ENCODE results near the gene SLC4A8.
"Not testable (repeated sequence)": the region's sequence is repeated elsewhere in the genome, so short reads cannot be mapped to it uniquely, and the experiment has no call there.

The SLC4A8 gene

DNA sequence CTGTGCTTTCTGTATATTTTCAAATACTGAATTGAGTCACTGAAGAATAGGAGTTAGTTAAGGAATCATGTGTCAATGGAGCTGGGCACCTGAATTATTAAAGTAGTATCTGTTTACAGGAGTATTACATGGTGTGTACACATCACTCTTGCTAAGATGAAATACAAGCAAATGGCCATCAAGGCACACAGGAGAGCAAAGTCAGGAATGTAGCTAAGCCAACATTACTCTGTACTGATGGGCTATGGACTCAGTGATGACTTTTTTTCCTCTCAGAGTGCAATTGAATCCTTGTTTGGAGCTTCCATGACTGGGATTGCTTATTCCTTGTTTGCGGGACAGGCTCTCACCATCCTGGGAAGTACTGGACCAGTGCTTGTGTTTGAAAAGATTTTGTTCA, 45.5 kb downstream of the SLC4A8 start:
- no peak for DNase-seq (ENCODE audit: low read depth, low spot score)
- H3K27ac ChIP-seq = no peak overlapping the region

DNA sequence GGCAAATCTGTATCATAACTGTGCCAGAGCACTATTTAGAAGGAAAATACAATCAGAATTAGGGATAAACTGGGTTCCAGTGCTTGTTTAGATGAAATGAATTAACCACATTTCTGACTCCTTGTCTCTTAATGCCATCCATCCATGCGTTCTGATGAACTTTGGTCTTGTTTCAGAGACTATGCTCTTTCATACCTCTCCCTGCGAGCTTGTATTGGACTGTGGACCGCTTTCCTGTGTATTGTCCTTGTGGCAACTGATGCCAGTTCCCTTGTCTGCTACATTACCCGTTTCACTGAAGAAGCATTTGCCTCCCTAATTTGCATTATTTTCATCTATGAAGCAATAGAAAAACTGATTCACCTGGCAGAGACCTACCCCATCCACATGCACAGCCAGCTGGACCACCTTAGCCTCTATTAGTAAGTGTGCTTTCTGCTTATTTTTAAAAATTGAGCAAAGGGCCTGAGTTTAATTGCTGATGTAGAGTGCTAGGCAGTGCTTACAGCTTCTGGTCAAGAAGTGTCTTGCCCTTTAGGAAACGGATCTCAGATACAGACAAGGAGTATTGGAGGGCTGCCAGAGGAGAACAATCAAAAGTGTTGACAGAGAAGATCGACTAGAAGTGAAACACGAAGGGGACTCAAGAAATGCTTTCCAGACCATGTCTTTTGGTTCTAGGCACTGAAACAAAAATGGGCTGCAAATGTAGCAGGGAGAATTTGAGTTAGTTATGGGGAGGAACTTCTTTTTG, 46.7 kb downstream of the SLC4A8 start:
- H3K27ac ChIP-seq = no peak overlapping the region
- DNase-seq (ENCODE audit: low read depth, low spot score) = no peak

DNA sequence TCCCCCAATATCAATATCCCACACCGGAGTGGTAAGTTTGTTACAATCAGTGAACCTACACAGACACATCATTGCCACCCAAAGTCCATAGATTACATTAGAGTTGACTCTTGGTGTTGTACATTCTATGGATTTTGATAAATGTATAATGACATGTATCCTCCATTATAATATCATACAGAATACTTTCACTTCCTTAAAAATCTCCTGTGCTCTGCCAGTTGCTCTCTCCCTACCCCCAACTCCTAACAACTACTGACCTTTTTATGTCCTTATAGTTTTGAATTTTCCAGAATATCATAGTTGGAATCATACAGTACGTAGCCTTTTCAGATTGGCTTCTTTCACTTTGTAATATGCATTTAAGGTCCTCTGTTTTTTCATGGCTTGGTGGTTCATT, 48.4 kb downstream of the SLC4A8 start:
- no peak for DNase-seq (ENCODE audit: low read depth, low spot score)
- no peak overlapping the region for H3K27ac ChIP-seq

DNA sequence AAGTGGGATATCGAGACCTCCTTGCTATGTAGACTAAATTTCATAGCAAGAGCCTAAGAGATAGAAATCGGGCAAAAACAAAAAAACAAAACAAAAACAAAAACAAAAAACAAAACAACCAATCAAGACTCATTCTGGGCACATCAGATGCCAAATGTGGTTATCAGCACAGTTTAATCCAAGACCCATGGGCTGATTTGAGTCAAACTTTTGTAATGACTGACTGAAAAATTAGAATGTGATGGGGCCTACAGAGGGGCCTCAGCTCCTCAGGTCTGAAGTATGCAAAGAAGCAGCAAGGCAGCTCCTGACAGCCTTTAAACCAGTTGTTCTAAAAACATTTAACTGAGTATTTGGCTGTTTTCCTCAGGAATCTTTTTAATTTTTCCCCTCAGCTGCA, 49.3 kb downstream of the SLC4A8 start:
- H3K27ac ChIP-seq = no peak overlapping the region
- no peak for DNase-seq (ENCODE audit: low read depth, low spot score)

DNA sequence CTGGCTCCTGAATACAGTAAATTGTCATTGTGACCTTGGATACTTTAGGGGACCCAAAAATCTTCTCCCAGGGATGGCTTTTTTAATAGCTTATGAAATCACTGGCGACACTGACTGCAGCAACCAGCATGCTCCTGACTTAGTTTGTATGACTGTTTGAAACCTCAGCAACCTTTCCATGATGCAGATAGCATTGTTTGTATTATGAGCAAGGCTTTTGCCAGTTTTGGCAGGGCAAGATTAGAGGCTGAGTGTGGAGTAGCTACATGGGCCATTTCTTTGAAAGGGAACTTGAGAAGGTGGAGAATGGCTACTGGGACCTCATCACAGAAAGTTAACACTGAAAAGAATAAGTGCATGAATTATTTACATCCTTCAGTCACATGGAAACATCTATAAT, 50.9 kb downstream of the SLC4A8 start:
- no peak for DNase-seq (ENCODE audit: low read depth, low spot score)
- H3K27ac ChIP-seq = no peak overlapping the region

DNA sequence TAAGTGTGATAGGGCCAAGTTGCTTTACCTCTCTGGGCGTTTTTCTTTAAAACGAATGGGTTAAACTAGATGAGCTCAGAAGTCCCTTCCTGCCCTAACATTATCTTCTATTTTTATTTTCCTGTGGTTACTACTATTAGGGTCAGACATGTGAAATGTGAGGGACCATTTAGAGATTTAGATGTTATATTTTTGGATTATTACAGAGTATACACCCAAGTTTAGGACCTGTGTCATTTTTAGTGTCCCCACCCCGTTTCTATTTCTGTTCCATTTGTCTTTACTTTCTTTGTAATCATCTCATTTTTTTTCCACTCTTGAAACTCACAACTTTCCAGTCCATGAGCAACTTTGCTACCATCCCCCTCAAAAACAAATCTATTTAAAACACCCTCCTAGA, 56.3 kb downstream of the SLC4A8 start:
- DNase-seq (ENCODE audit: low read depth, low spot score) = no peak
- no peak overlapping the region for H3K27ac ChIP-seq

DNA sequence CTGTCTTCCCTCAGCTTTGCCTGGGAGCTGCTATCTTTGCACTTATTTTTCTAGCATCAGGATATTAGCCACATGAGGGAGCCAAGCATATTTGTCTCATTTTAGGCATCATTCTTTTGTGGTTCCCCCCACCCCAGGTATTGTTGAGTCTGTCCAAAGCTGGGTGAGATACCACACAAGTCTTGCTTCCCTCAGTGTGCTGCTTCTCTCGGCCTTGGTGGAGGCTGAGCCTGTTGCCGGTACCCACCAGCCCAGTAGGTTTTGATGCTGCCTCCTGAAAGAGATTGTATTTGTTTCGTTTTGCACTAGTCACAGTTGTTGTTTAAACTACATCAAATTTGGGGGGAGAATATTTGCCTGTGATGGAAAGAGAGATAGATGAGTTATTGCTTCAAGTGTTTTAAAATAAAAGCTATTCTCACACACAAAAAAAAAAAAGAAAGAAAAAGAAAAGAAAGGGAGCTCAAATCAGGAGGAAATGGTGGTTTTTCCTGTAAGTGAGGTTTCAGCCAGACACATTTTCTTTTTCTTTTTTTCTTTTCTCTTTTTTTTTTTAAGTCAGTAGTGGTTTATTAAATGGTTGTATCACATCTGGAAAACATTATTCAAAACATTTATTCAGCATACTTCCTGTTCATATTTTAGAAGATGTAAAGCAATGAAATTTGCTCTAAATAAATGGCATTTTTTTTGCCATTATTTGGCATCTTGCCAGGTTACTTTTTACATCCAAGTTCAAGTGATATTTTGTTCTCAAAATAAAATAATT, 58.5 kb downstream of the SLC4A8 start:
- no peak for DNase-seq (ENCODE audit: low read depth, low spot score)
- H3K27ac ChIP-seq = no peak overlapping the region

DNA sequence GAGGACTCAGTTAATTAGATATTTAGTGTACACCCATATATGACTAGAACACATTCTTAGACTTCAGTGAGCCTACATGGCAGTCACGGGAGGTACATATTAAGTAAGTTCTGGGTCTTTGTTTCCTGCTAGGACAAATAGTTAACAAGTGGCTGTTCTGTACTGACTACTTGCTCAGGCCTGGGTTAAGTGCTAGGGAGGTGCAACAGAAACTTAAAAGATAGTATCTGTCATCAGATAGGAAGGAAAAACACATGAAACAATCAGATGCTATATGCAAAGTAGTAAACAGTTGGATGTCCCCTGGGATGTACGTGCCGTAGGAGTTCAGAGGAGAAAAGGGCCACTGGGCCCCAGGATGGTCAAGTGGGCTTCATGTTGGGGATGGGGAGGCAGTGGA, 59.5 kb downstream of the SLC4A8 start:
- no peak for DNase-seq (ENCODE audit: low read depth, low spot score)
- H3K27ac ChIP-seq = no peak overlapping the region

DNA sequence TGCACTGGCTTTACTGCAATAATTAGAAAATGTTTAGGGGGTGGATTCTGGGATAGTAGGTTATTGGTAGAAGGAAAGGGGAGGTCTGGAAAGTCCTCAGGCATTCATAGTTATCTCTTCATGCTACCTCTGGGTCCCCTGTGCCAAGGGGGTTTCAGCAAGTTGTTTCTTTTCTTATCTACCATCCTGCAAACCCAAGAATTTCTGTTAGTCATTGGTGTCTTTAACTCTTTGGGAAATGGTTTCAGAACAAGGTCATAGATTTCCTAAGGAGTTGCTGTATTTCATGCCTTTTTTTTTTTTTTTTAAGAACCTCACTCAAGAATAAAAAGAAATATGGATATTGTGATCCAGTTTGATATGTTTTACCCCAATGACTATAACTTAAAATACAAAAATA, 63.6 kb downstream of the SLC4A8 start:
- no peak for DNase-seq (ENCODE audit: low read depth, low spot score)
- H3K27ac ChIP-seq = no peak overlapping the region

DNA sequence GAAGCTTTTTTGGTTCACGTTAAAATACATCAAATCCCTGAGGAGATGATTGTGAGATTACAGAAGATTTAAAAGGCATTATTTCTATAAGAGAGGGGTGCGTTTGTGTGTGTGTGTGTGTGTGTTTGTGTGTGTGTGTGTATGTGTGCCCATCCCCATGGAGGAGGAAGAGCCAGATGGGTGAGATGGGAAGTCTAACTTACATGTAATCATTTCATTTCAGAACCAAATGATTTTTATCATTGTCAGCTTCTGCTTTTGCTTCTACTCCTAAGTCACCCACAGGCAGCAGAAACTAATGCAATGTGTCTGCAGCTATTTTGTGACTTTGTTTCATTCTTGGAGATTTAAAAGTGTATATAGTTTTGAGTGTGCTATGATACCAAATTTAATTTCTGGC, 68.7 kb downstream of the SLC4A8 start:
- no peak overlapping the region for H3K27ac ChIP-seq
- DNase-seq (ENCODE audit: low read depth, low spot score) = no peak

DNA sequence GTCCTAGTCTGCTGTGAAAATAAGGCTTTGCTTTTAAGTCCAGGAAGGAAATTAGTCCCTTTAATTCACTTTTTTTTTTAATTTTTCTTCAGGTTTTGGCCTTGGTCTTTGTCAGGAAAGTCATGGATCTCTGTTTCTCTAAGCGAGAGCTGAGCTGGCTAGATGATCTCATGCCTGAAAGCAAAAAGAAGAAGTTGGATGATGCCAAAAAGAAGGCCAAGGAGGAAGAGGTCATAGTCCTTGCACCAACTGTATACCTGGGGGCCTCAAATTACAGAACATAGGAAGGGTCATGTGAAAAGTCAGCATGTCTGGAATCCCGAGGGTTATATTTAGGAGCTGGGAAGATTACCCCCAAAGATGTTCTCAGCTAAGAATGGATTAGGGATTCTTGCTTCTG, 72.3 kb downstream of the SLC4A8 start:
- no peak overlapping the region for H3K27ac ChIP-seq
- DNase-seq (ENCODE audit: low read depth, low spot score) = no peak

DNA sequence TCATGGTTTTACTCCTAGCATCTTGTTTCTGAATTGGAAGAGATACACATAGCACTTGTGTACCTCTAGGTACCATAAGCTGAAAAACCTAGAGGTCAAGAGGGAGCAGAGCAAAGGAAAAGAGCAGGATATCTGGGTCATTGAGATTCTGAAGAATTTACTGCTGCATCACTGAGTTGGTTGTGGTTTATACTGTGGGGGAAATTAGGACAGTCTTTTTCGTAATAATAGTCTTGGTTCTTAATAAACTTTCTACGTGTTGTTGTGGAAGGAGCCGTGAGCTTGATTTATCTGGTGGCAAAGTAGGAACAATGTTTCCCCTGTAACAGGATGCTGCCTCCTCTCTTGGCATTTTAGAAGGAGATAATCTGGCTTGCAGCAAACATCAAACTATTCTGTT, 80.2 kb downstream of the SLC4A8 start:
- H3K27ac ChIP-seq = no peak overlapping the region
- no peak for DNase-seq (ENCODE audit: low read depth, low spot score)

DNA sequence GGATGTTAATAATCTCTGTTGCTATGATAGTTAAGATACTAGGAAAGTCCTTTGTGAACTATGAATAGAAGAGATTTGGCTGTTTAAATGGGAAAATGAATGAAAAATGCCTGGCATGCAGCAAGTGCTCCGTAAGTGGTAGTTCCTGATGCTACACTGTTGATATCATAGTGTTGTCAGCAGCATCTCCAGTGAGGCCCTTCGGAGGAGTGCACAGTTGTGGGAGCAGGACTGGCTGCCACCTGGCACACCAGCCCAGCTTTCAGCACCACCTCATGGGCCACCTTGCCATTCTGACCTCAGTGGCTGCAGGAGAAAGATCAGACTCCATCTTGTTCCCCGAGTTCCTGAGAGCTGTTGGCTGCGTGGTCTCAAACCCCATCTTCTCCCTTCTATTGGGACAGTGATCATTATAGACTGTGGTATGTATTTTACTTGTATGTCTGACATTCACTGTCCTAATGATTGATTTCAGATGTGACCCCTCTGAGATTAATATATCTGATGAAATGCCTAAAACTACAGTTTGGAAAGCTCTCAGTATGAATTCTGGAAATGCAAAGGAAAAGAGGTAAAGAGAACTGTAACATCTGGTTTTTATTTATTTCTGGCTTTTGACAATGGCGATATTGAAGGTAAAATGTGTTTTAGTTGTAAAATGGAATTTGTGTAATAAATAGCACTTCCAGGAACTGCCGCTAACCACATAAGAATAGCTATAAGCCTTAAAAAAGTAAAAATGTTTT, 80.9 kb downstream of the SLC4A8 start:
- H3K27ac ChIP-seq = no peak overlapping the region
- no peak for DNase-seq (ENCODE audit: low read depth, low spot score)

DNA sequence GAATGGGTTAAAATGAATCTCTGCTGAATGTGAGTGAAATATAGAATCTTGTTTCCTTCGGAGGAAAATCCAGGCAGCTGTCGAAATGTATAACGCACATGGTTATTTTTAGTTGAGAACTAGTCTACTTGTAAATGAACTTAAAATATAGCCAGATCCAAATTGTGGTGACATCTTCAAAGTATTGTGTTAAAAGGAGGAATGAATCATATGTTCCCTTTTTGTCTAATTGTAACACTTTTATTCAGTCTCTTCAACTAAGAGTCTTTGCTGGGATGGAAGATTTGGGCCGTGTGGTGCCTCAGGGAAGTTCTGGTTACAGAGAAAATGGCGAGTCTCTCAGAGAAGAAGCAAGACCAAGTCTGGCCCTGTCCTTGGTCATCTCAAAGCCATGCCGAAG, 82.5 kb downstream of the SLC4A8 start:
- no peak for DNase-seq (ENCODE audit: low read depth, low spot score)
- no peak overlapping the region for H3K27ac ChIP-seq

DNA sequence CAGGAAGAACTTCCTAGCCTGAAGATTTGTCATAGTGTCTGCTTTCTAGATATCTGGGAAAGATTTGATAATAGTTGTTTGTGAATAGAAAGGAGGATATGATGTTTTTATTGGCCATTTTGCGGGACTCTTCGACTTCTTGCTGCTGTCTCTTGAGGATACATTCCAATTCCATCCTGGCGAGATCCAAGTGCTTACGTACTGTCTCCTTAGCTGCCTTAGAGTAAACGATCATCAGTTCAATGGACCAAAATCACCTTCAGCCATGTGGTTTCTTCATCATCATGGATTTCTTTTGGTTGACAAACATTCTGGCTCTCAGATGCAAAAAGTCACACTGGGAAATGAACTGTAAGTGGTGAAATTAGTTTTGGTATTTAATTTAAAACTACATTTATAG, 83.7 kb downstream of the SLC4A8 start:
- no peak for DNase-seq (ENCODE audit: low read depth, low spot score)
- no peak overlapping the region for H3K27ac ChIP-seq

DNA sequence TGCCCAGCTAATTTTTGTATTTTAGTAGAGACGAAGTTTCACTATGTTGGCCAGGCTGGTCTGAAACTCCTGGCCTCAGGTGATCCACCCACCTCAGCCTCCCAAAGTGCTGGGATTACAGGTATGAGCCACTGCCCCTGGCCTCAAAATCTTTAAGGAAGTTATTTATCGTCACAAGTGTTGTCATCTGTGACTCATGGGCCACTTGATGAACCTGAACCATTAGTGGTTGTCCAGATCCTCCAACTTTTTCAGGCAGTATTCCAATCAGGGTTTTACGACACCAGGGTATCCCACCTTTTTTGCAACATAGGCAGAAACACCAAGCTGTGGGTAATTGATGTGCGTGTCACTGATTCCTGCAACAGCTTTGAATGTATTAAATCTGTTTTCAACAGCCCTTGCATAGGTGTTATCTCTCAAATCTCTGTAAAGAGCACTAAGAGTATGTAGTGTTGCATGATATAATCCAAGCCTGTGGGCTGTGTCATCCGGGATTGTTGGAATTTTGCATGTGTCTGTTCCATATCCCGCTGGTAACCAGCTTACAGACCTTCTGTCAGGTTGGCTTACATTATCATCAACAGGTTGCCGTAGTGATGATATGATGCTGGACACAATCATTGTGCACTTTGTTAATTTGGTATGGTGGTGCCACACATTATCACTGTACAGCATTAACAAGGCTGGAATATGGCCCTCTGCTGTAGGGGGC, 87.1 kb downstream of the SLC4A8 start:
- no peak overlapping the region for H3K27ac ChIP-seq
- no peak for DNase-seq (ENCODE audit: low read depth, low spot score)

DNA sequence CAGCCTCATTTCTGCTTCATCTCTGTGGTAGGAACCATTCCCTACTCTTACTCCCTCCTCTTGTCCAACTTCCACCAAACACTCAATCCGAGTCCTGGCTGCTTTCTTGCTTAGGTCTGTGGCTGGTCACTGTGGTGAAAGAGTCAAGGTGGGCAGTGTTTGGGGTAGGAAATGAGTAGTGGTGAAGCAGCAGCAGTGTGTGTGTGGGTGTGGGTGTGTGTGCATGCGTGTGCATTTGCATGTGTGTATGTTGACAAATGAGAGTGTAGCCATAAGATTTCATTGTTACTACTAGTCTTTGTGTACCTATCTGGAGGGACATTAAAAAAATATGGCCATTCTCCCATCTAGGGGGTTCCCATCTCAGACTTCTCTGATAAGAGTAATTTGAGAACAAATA, 87.8 kb downstream of the SLC4A8 start:
- DNase-seq (ENCODE audit: low read depth, low spot score) = no peak
- no peak overlapping the region for H3K27ac ChIP-seq

DNA sequence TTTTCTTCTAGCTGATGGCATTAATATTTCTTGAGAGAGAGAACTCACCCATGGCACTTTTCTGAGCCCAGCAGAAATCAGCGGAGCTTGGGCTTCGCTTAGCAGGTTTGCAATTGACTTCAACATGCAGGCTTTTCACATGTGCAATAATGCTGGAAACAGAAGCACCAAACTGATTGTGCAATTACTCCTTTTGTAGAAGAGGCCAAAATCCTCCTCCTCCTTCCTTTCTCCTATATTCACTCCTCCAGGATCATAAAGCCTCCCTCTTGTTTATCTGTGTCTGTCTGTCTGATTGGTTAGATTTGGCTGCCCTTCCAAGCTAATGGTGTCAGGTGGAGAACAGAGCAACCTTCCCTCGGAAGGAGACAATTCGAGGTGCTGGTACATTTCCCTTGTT, 90.4 kb downstream of the SLC4A8 start:
- not testable (repeated sequence) for H3K27ac ChIP-seq; DNase-seq (ENCODE audit: low read depth, low spot score)

DNA sequence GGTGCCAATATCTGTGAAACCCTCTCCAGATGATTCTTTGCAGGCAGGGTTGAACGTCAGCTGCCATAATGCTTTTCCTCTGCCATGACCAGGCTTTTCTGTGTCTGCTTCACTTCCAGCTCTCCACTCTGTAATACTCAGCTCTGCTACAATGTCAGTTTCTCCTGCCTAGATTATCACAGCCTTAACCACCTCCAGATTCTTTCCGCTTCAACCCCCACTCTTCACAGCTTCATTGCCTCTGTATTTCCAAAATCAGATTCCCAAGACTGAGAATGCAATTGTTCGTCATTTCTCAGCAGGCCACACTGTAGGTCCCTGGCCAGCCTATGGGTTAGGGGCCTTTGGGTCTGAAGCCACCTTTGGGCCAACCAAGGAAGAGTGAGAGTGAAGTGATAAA, 92.7 kb downstream of the SLC4A8 start:
- DNase-seq (ENCODE audit: low read depth, low spot score) = no peak
- no peak overlapping the region for H3K27ac ChIP-seq

DNA sequence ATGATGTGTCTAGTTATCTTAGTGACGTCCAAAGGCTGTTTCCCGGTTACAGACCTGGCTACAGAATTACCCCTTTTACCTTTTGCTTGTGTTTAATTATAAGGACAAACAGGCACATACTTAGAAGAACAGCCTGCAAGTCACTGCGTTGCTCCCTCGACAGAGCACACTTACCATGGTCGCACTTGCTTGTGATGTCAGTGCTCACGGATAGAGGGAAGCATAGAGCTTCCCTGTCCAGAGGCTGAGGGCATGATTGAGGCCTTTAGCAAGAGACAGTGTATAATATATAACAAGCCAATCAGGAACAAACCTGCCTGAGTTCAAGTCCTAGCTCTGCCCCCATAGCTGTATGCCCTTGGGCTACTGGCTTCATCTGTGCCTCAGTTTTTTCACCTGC, 93.2 kb downstream of the SLC4A8 start:
- no peak overlapping the region for H3K27ac ChIP-seq
- DNase-seq (ENCODE audit: low read depth, low spot score) = no peak

DNA sequence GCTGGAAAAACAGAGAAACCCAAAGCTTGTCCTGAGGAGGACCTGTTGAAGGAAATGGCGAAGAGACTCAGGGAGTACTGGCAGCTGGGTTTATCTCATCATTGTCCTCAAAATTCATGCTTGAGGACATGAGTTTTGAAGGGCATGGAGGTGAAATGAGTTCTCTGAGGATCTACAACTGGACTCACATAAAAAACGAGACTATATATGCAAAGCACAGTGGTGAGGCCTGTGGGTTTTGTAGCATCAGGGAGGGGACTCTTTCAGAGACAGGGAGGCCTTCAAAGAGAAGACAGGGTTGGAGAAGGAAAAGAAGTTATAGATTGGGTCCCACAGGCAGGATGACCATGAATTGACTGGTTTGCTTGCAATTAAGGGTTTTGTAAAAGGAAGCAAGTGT, 95.1 kb downstream of the SLC4A8 start:
- no peak overlapping the region for H3K27ac ChIP-seq
- no peak for DNase-seq (ENCODE audit: low read depth, low spot score)

Measured in epithelial cell of prostate (primary cell).